Non-pigmented ciliary epithelial cell (primary cell): Measurements from ENCODE around the gene HERC5.
"Not testable (repeated sequence)": the region's sequence is repeated elsewhere in the genome, so short reads cannot be mapped to it uniquely, and the experiment has no call there.

ENCODE experiments used
- DNase-seq: peaks from one replicate; pipeline ENCODE4 v3.0.0-alpha.2; 2010; ENCODE audit warnings: low read depth

Gene HERC5

DNA sequence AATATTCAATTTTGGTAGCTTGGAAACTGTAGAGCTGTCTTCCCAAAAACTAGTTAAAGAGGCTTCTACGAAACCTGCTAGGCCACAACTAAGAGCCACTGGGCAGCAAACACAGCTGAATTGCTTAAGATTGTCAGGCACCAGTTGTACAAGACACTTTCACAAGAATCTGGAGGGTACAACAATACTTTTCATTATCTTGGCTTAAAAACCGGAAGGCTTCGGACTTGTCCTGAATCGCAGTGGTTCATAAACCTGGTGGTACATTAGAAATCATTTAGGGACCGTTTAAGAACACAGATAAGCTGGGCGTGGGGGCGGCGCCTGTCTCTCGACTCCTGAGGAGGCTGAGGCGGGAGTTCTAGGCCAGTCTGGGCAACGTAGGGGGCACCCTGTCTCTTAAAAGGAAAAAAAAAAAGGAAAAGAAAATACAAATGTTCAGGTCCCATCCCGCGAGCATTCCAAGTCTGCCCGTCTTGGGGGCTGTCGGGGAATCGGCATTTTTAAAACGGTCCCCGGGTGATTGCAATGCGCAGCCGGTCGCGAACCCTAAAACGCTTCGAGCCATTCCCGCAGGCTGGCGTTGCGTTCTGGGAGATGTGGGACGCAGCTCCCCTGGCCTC lies 65.9 kb downstream of the HERC5 start:
- no peak for DNase-seq

DNA sequence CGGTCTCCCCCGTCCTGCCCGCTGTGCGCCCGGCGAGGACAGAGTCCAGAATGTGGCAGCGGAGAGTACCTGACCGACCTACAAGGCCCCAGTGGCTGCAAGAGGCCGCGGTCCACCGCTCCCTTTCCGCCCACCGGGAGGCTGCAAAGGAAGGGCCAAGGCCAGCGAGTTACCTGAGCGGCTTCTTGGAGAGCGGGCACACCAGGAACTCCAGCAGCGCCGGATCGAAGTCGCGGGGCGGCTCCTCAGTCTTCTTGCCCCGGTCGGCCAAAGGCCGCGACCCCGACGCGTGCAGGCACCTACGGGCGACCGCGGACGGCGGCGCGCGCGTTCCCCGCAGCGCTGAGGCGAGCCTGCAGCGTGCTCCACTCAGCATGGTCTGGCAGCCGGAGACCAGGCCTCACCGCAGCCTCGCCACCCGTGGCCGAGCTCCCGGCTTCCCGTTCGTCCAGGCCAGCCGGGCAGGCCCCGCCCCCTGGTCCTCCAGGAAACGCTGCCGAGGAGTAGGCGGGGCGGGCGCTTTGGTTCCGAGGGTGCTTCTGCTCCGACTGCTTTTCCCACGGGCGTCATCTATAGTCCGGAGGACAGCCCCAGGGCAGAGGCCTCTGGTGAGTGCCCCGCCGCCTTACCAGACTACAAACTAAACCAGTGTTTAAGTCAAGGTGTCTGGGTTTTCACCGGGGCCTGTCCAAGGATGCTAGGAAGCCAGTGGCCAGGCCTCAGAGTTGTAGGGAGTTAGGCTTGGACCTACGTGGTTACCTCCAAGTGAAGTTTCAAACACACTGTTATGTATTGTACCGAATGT lies 66.6 kb downstream of the HERC5 start, which contains the start of gene PYURF:
Gene PYURF (minus strand): TSS at position 452 of the 805 bp plus-strand sequence. CDS start 76 bp downstream, at position 376.
- no peak for DNase-seq

DNA sequence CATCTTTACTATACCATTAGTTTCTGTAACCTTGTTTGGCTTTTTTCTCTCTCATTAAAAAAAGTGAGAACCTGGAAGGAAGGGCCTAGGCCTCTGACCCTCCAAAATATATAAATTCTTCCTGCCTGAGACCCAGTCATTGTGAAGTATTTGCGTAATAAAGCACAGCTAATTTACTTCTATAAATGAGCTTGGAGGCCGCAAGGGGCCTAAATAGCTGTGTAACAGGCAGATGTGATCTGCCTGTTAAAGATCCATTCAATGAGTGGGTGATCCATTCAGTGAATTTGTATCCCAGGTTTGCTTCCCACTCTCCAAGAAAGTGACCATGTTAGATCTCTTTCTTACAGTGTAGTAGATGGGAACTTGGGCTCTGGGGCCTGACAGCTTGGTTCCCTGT lies 67.3 kb downstream of the HERC5 start:
- DNase-seq, result no peak

DNA sequence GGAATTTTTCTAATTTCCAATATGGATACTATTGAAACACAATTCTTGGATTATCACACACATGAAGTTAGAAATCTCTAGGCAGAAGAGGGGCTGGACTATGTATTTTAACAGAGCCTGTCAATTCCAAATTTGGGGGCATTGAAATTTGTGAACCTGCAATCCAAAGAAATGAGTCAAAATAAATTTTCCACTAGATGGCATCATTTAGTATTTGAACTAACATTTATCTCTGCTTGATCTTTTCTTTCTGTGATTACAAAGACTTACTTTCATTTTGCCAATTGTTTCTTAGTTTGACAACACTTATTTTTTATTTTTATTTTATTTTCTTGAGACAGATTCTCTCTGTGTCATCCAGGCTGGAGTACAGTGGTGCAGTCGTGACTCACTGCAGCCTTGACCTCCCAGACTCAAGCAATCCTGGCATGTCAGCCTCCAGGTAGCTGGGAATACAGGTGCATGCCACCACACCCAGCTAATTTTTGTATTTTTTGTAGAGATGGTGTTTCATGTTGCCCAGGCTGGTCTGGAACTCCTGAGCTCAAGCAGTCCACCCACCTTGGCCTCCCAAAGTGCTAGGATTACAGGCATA lies 69.4 kb downstream of the HERC5 start:
- DNase-seq, result no peak

DNA sequence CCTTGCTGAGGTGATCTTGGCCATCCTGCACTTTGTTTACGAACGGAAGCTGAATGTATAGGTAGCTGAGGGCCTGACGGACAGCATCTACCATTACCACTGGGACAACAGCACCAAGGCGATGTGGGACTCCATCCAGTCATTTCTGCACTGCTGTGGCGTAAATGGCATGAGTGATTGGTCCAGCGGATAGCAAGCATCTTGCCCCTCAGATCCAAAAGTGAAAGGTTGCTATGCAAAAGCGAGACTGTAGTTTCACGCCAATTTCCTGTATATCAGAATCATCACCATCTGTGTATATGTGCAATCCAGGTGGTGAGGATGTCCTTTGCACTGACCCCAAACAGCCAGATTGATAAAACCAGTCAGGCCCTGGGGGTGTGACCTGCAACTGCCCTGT lies 70.9 kb downstream of the HERC5 start:
- no peak for DNase-seq

DNA sequence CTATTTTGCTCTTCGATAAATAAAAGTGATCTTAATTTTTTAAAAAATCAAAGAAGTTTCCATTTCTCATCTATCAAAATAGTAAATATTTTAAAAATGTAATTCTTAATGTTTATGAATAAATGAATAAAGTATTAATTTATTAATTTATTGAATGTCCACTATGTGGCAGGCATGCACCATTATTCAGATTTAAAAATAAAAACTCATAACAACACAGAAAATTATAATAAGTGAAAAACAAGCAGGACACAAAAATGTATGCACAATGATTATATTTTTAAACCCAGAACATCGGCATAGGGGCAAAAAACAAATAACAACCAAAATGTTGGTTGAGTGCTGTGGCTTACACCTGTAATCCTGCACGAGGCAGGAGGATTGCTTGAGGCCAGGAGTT lies 71.9 kb downstream of the HERC5 start:
- no peak for DNase-seq

DNA sequence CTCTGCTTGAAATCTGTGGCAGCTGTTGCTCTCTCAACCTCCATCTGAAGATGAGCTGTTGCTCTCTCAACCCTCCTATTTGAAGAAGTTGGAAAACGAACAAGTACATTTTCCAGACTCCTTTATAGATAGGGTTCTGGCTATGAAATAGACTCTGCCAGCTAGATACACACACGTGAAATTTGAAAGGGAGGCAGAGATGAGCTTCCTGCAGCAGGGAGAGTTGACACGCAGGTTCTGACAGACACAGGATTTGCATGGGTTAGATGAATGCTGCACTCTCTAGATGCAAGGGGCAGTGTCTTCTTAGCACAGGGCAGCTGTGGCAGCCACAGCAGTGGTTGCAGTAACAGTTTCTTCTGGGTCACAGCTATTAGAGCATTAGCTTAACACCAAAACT lies 74.6 kb downstream of the HERC5 start:
- no peak for DNase-seq

DNA sequence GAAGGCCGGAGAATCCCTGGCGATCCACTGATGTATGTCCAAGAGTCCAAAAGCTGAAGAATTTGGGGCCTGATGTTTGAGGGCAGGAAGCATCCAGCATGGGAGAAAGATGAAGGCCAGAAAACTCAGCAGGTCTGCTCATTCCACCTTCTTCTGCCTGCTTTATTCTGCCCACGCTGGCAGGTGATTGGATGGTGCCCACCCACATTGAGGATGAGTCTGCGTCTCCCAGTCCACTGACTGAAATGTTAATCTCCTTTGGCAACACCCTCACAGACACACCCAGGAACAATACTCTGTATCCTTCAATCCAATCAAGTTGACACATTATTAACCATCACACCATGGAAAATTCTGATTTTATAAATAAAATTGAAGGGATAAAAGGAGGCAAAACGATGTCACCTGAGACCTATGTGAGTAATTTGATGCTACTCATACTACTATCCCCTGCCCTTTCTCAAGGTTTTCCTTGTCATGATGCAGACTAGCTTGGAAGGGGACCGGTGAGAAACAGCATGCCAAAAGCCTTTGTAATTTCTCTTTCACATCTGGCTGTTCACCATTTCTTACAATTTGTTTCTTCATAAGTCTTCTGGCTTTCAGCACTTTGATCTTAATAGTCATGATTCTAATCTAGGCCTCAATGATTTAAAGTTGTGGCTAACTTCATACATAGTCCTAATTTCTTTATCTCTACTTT lies 76.3 kb downstream of the HERC5 start:
- DNase-seq, result no peak

DNA sequence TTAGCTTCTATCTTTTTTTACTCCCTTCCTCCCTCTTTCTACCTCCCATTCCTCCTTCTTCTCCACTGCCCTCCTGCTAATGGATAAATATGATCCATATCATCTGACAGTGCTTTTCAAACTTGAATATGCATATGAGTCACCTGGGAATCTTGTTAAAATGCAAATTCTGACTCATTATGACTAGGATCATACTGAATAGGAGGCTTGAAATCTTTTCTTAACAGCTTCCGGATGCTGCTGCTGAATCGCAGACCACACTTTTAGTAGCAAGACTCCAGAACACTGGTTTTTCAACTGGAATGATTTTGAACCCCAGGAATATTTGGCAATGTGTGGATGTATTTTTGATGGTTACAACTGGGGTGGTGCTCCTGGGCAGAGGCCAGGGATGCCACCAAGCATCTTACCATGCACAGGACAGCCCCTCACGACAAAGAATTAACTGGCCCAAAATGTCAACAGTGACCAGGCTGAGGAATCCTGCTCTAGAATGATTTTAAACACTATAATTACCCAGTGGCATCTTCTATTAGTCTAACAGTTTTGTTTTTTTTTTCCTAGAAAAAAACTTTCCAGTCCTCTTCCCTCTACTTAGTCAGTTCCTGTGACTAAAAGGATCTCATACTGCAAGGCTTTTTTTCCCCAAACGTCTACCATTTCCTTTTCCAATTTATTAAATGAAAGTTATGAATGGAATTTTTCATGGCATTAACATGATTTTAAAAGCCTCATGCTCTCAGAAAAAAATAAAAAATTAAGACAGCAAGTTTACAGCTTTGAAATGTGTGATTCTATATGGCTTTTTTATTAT lies 77.2 kb downstream of the HERC5 start:
- DNase-seq, result no peak

DNA sequence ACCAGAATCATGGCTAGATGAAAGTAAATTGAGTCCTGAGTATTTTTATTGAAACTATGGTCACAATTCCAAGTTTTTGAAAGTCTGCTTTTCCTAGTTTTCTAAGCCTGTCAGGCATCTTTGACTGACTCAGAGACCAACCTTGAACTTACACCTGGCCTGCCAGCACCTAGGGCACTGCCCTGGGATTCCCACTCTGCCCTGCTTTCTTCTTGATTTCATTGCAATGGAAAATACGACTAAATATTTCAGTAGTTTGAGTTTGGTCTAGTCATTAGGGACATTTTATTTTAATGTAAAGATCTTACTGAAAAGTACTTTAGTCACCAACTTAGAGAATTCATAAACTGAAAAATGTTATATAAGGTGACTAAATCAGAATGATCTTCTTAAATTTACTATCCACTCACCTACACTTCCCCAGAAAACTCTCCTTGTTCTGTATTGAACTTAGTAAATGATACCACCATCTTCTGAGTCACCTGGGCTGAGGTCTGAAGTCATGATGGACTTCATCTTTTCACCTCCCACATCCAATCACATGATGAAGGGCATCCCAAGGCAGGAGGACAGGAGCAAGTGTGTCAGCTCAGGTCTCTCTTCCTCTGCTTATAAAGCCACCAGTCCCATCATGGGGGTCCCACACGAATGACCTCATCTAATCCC lies 78.3 kb downstream of the HERC5 start:
- DNase-seq, result no peak

DNA sequence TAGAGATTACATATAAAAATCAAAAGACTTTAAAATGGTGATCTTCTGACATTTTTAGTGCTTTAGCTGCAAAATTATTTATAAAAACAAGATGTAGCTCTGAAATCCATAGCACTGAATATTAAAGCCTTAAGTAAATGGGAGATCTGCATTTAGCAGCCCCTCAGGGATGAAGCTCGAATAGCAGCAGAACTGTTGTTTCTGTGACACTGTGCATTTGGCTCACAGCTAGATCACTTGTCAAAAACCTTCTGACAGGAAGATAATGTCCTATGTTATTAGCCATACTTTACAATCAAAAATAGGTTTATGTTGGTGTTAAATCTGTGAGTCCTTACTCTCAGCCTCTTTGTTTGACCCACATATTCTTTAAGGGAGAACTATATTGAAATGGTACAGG lies 80.8 kb downstream of the HERC5 start:
- no peak for DNase-seq

DNA sequence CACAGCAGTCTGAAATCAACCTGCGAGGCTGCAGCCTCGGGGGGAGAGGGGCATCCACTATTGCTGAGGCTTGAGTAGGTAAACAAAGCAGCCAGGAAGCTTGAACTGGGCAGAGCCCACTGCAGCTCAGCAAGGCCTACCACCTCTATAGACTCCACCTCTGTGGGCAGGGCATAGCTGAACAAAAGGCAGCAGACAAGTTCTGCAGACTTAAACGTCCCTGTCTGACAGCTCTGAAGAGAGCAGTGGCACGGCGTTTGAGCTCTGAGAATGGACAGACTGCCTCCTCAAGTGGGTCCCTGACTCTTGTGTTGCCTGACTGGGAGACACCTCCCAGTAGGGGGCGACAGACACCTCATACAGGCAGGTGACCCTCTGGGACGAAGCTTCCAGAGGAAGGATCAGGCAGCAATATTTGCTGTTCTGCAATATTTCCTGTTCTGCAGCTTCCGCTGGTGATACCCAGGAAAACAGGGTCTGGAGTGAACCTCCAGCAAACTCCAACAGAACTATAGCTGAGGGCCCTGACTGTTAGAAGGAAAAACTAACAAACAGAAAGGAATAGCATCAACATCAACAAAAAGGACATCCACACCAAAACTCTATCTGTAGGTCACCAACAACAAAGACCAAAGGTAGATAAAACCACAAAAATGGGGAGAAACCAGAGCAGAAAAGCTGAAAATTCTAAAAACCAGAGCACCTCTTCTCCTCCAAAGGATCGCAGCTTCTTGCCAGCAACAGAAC lies 82.6 kb downstream of the HERC5 start:
- DNase-seq, result not testable (repeated sequence)

DNA sequence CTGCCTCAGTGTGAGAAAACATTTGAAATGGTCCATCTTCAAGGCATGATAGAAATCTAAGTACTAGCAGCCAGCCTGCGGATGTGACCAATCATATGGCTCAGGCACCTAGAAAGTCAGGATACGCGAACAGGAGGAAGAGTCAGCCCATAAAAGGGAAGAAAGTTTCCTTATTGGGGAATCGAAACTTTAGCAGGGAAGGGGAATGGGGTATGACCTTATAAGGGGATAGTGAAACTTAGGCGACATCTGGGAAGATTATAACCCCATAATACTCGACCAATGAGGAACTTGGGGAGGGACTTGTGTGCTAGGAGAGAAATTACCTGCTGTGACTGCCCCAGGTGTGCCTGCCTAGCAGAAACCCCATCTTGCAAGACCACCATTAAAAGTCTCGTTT lies 92.9 kb downstream of the HERC5 start:
- DNase-seq, result no peak
